Fibroblast of upper back skin (primary cell): Measurements from ENCODE around the gene KRTAP10-9.
"Not testable (repeated sequence)": the region's sequence is repeated elsewhere in the genome, so short reads cannot be mapped to it uniquely, and the experiment has no call there.

Experiments used
- DNase-seq: peaks from one replicate; pipeline ENCODE4 v3.0.0-alpha.2; 2013

The KRTAP10-9 gene

DNA sequence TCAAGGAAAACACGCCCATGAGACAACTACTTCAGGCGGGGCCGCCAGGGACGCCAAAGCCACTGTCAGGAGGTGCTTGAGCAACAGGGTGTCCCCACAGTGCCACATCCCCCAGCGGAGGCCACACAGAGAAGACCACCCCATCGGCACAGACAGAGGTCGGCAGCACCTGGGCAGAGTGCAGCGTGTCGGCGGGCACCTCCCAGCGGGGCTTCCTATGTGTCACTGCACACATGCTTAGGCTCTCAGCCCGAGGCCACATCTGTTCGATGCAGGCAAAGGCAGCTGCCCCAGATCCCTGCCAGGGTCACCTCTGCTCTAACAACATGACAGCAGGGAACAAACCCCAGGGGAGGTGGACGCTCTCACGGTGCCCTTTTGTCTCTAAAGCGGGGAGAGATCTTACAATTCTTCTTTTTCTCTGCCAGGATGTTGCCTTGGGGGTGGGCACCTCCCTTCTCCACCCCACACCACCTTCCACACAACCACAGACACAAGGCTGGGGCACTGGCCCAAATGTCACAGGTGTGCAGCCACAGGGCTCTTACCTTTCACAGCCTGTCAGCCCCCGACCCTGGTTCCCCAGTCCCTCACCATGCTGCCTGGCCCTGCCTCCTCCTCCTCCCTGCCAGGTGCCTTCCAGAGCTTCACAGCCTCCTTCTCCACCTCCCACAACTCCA lies 10.8 kb upstream of the KRTAP10-9 start:
- DNase-seq: no peak

DNA sequence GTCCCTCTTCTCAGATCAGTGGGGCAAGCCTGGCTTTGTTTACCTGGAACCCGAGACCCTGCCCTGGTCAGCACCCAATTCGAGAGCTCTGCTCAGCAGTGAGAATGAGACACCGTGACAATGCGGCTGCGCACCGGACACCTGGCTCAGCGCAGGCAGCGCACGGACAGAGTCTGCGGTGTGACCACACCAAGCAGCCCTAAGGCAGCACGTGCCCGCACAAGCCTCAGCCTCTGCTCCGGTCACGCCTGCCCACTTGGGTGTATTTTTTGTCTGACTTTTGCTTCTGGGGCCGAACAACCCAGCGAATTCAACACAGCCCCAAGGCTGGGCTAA lies 10.3 kb upstream of the KRTAP10-9 start:
- no peak for DNase-seq

DNA sequence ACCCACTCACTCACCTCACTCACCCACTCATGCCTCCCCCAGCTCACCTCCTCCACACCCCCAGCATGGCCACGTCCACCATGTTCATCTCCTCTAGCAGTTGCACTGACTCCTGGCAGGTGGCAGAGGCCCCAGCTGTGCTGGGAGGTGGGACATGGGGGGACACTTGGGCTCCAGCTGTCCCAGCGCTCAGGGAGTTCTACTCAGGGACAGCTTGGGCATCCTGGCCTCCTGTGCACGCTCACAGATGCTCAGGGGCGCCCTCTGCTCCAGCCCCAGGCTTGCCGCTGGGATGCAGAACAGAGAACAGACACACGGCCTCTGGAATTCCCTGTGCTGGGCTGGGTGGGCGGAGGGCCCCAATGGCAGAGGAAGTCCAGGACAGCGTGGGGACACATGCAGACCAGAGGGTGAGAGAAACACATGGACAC lies 9.8 kb upstream of the KRTAP10-9 start:
- DNase-seq: no peak

DNA sequence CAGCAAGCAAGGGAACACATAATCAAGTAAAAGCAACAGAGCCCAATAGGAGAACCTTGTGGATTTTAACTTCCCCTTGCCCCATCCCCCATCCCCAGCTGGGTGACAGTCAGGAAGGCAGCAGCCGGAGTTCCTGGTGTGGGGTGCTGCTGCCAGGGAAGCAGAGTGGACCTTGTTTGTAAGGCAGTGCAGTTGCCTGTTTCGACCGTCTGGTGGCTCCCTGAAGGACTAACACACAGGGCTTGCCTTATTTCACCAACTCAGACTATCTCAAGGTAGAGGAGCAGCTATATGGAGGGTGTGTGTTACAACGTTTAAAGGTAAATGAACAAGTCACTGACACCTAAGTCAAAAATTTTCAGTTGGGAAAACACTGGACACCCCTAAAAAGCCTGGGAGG lies 8.4 kb upstream of the KRTAP10-9 start:
- DNase-seq: no peak

DNA sequence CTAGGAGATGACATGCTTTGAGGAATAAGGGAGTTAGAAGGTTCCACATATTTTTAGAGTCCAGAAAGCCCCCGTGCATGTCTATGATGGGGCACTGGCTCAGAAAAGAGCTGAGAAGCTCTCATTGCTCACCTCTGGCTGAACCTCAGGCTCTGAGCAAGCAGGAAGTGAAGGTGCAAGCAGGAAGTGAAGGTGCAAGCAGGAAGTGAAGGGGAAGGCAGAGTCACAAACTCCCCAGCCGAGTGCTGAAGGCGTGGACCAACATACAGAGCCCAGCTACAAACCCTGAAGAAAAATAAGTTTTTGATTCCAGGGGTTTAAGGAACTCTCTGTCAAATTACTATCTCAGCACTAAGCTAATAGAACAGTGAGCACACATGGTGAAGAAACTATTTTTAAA lies 8.0 kb upstream of the KRTAP10-9 start:
- DNase-seq: no peak

DNA sequence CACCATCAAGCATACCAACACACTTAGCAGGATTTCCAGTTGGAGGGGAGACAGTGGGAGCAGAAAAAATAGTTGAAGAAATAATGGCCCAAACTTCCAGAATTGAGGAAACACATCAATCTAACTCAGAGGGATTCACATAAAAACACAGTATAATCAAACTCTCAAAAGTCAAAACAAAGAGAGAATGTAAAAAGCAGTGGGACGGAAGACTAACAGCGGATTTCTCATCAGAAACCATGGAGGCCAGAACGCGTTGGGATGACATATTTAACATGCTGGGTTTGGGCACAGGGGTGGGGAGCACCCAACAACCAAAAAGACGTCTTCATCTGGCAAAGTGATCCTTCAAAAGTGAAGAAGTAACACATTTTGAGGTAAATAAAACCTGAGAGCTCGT lies 7.0 kb upstream of the KRTAP10-9 start:
- DNase-seq: no peak

DNA sequence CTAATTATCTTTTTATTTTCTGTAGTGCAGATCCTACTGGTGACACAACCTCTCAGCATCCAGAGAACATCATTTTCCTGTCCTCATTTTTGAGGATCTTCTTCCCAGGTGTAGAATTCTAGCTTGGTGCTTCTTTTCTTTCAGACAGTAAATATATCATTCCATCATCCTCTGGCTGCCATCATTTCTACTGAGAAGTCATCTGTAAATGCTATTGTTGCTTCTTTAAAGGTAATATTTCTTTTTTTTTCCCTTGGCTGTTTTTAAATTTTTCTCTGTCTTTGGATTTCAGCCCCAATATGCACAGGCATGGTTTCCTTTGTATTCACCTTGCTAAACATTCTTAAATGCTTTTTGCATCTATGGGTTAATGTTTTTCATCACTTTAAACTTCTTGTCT lies 3.3 kb upstream of the KRTAP10-9 start:
- no peak for DNase-seq

DNA sequence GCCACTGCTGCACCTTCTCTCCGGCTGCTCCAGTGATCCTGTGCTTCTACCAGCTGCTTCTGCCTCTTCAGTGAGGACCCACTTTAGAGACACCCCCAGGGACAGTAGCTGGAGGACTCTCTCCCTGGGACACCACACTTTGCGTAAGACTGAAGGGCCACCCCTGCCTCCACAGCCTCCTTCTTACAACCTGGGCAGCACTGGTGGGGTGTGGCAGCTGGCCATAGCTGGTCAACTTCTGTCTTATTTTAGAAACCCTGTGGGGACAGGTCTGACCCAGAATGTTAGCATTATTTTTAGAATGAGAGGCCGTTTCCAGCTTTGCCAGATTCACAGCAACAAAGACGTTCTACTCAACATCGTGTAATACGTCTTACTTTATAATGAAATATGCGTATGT lies 1.1 kb upstream of the KRTAP10-9 start:
- DNase-seq: no peak

DNA sequence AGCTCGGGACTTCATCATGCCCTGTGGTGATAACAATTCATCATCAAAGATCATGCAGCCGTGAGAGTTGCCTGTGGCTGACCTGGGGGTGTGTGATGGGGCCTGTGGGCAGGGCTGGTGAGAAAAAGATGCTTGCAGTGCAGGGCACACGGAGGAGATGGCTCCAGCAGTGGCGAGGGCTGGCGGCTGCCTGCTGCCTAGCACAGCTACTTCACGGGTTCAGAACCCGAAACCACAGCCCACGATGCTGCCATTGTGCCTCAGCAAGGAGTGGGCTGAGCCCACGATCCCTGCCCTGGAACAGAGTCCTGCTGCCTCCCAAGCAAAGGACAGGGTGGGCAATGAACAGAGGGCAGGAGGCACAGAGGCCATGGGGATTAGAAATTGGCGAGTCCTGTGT lies 631 bp upstream of the KRTAP10-9 start:
- no peak for DNase-seq

DNA sequence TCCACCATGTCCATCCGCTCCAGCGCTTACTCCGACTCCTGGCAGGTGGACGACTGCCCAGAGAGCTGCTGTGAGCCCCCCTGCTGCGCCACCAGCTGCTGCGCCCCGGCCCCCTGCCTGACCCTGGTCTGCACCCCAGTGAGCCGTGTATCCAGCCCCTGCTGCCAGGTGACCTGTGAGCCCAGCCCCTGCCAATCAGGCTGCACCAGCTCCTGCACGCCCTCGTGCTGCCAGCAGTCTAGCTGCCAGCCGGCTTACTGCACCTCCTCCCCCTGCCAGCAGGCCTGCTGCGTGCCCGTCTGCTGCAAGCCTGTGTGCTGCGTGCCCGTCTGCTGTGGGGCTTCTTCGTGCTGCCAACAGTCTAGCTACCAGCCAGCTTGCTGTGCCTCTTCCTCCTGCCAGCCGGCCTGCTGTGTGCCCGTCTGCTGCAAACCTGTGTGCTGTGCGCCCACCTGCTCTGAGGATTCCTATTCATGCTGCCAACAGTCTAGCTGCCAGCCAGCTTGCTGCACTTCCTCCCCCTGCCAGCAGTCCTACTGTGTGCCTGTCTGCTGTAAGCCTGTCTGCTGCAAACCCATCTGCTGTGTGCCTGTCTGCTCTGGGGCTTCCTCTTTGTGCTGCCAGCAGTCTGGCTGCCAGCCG lies 409 bp downstream of the KRTAP10-9 start:
- not testable (repeated sequence) for DNase-seq

DNA sequence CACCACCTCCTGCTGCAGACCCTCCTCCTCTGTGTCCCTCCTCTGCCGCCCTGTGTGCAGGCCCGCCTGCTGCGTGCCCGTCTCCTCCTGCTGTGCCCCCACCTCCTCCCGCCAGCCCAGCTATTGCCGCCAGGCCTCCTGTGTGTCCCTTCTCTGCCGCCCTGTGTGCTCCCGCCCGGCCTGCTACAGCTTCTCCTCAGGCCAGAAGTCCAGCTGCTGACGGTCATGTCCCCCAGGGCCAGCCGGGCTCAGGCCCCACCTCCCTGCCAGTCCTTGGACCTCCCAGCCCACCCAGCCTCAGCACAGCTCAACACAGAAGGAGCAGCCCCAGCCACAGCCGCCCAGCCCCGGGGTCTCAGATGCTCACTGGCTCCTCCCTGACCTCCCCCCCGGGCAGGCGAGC lies 939 bp downstream of the KRTAP10-9 start:
- not testable (repeated sequence) for DNase-seq

DNA sequence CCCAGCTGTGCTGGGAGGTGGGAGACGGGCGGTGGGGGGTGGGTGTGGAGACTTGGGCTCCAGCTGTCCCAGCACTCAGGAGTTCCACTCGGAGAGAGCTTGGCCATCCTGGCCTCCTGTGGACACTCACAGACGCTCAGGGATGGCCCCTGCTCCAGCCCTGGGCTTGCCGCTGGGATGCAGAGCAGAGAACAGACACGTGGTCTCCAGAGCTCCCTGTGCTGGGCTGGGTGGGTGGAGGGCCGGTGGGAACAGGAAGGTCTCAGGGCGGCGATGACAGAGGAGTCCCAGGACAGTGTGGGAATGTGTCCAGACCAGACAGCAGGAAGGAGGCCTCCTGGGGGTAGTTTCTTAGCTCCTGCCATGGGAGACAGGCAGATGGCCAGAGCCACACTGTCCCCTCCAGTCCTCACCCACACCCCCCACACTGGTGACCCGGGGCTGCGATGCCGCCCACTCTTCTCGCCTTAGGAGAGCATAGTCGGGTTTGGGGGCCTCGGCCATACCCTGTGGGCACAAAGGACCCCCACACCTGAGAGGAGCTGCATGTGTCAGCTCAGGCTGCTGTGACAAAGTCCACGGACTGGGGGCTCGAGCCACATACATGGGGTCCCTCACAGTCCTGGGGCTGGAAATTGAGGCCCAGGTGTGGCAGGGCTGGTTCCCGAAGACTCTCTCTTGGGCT lies 2.0 kb downstream of the KRTAP10-9 start:
- no peak for DNase-seq

DNA sequence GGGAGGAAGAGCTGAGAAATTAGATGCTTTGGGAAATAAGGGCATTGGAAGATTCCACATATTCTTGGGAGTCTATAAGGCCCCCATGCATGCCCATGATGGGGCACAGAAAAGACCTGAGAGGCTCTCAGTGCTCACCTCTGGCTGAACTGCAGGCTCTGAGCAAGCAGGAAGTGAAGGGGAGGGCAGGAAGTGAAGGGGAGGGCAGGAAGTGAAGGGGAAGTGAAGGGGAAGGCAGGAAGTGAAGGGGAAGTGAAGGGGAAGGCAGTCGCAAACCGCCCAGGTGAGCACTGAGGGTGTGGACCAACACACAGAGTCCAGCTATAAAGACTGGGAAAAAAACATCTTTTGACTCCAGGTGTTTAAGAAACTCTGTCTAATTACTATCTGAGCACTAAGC lies 3.5 kb downstream of the KRTAP10-9 start:
- DNase-seq: no peak

DNA sequence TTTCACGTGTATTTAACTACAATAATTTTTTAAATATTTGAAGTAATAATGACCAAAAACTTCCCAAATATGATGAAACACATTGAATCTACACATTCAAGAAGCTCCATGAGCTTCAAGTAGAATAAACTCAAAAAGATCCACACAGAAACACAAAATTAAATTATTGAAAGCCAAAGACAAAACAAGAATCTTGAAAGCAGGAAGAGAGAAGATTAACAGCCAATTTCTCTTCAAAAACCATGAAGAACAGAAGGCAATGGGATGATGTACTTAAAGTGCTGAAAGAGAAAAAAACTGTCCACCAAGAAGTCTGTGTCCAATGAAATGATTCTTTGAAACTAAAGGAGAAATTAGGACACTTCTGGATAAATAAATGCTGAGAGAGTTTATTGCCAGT lies 5.2 kb downstream of the KRTAP10-9 start:
- DNase-seq: no peak

DNA sequence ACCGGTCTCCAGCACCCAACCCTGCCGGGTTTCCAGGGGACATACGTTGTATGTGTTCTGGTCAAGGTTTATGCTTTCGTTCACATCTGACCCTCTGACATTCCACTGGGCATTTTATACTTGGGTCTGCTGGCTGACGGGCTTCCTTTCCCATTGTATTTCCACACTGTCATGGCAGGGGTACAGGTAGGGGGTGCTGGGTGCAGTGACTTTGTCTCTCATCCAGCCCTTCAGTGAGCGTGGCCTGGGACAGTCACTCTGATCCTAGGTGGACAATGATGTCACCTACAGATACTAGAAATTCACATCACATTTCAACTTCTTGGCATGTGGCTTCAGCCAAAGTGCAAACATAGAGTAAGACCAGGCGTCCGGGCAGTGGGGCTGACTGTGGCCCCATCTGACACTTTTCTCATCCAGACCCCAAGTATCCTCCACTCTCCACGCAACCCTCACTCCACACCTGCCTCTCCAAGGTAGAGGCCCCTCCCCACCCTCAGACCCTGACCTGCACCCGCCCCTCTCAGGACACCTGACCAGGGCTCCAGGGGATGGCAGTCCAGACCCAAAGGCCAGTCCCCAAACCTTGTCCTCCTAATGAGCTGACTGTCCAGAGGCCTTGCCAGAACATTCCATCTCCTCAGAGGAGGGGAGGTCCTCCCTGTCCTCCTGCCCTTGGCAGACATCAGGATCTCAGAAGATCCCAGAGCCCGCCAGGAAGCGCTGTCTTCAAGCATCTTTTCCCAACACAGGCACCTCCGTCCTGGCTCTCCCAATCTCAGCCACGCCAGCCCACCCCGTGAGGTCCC lies 9.5 kb downstream of the KRTAP10-9 start:
- no peak for DNase-seq

DNA sequence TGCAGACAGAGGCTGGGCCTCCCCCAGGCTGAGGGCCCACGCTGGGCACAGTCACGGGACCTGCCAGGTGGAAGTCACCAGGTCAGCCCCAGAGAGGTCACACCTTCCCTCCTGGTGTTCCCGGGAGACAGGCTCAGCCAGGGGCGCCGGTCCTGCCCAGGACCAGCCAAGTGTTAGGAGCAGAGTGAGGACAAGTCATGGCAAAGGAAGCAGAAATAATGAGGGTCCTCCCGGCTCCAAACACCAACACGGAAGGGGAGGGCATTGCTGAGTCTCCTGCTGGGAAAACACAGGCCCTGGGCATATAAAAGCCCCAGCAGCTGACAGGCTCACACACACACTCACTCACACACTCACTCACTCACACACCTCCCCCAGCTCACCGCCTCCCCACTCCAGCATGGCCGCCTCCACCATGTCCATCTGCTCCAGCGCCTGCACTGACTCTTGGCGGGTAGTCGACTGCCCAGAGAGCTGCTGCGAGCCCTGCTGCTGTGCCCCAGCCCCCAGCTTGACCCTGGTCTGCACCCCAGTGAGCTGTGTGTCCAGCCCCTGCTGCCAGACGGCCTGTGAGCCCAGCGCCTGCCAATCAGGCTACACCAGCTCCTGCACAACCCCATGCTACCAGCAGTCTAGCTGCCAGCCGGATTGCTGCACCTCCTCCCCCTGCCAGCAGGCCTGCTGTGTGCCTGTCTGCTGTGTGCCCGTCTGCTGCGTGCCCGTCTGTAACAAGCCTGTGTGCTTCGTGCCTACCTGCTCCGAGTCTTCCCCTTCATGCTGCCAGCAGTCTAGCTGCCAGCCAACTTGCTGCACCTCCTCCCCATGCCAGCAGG lies 10.3 kb downstream of the KRTAP10-9 start, which contains the start of gene KRTAP10-10:
Gene KRTAP10-10 (plus strand): TSS at position 339 of the 833 bp plus-strand sequence. CDS start 62 bp downstream, at position 401.
- DNase-seq: no peak

DNA sequence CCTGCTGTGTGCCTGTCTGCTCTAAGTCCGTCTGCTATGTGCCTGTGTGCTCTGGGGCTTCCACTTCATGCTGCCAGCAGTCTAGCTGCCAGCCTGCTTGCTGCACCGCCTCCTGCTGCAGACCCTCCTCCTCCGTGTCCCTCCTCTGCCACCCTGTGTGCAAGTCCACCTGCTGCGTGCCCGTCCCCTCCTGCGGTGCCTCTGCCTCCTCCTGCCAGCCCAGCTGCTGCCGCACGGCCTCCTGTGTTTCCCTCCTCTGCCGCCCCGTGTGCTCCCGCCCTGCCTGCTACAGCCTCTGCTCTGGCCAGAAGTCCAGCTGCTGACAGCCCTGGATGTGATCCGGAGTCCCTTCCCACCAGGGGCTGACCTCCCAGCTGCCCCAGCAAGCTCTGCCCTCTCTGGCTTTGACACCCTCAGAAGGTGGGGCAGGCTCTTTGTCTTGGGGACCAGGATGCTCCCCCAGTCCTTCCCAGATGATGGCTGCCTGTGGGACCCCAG lies 11.0 kb downstream of the KRTAP10-9 start:
- DNase-seq: not testable (repeated sequence)

DNA sequence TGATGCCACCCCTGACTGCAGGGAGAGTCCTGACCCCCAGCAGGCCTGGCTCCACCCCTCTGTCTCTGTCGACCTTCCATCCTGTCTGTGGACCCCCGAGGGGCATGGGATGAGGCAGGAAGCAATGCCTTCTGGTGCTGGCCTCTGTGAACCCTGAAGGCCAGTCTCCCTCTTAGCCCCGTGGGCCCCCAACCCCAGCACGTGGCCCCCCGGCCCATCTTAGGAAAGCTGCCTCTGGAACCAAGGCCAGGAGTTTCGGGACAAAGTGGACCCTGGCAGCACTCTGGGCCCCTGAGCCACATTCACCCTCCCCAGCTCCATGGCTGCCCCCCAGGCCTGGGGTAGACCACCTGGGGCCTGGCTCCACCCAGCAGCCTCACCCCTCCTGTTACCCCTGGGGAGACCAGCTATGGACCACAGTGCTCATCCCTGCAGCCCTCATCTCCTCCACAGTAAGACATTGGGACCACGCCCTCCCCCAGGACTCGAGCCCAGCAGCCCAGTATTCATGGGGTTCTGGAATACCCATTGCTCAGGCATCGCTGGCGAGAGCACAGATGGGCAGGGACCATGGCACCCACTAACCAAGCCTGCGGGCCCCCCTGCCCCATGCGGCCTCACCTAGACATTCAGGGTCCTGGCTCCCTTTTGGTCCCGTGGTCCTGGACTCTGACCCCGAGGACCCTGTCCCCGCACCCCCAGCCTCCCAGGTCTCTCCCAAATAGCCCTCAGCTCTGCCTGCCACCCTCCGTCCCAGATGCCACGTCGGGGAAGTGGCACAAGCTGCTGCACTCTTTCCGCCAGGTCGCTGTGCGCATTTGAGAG lies 11.8 kb downstream of the KRTAP10-9 start:
- DNase-seq: not testable (repeated sequence)

DNA sequence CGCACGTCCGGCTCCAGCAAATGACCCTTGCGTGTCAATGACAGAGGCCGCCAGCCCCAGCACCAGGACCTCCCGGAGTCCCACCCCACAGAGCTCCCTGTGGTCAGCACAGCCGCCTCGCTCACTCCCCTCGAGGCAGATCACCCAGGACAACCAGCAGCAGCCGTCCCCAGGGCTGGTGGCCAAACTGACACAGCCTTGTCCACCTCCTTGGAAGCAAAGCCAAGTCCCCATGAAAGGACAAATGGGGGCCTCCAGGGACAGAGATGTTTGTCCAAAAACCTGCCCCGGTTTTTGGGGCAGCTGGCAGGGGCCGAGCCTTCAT lies 12.4 kb downstream of the KRTAP10-9 start:
- DNase-seq: no peak

DNA sequence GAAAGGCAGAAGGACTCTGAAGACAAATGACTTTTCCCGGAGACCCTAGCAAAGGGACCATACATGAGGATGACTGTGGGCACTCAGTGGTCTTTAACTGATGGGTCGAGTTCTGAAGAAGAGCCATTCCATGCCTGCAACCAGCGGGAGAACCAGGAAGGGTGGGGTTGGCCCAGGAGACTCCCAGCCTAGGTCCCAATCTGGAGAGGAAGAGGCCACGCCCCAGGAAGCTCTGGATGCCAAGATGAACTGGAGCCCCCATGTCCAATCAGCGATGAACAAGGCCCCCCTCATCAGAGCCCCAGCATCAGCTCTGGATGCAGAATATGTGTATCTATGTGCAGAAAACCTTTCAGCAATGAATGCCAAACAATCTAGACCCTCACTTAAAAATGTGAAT lies 13.9 kb downstream of the KRTAP10-9 start:
- DNase-seq: no peak

DNA sequence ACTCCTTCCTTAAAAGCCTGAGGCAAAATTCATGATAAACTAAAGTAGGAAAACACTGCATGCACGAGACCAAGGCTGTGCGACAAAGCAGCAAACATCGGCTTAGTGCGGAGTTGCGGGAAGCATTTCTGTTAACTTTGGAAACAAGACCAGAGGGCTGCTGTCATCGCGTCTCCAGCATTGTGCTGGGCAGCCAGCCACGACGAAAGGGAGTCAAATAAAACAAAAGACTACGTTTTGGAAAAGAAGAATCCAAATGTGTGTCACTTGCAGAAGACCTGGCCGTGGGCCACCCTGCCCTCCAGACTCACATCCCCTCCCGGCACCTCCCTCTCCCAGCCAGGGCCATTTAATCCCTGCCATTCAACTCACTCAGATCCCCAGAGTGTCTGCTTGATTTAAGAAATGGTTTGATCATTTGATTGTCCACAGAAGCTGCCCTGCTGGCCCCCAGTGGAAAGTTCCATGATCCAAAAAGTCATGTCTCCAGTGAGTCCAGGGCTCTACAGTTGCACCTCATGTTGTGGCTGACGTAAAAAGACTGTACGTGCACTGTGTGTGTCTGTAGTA lies 16.9 kb downstream of the KRTAP10-9 start:
- DNase-seq: no peak
